ENCODE data around the gene ADH4.

- no peak for TF ChIP-seq CTCF (IDR thresholded peaks at IDR 0.05)
- TF ChIP-seq POLR2A (IDR thresholded peaks at IDR 0.05), result no peak
Measured at GRCh38 chr4:99079625-99080295, 64.3 kb downstream of the ADH4 start.

Measured in esophagus squamous epithelium (tissue), 4 donors.